Dermis blood vessel endothelial cell (primary cell): ENCODE results near the gene SMCO3. TPM values are rescaled to one million over a fixed set of nuclear protein-coding genes. Genes with fewer than 3 reads are reported as not detected.
"Not testable (repeated sequence)": the region's sequence is repeated elsewhere in the genome, so short reads cannot be mapped to it uniquely, and the experiment has no call there.

Source experiments
- DNase-seq: peaks from one replicate; pipeline ENCODE4 v3.0.0; 2010
- total RNA-seq: library from RNA; depleted of rRNA; stranded (reverse); fragments of >200 nt; gene quantifications from 2 replicates; pipeline ENCODE4 v1.2.3, GENCODE V29; 2014

Gene SMCO3
- total RNA-seq, 1 donor from 2014 or later, result 1.2 TPM

DNA sequence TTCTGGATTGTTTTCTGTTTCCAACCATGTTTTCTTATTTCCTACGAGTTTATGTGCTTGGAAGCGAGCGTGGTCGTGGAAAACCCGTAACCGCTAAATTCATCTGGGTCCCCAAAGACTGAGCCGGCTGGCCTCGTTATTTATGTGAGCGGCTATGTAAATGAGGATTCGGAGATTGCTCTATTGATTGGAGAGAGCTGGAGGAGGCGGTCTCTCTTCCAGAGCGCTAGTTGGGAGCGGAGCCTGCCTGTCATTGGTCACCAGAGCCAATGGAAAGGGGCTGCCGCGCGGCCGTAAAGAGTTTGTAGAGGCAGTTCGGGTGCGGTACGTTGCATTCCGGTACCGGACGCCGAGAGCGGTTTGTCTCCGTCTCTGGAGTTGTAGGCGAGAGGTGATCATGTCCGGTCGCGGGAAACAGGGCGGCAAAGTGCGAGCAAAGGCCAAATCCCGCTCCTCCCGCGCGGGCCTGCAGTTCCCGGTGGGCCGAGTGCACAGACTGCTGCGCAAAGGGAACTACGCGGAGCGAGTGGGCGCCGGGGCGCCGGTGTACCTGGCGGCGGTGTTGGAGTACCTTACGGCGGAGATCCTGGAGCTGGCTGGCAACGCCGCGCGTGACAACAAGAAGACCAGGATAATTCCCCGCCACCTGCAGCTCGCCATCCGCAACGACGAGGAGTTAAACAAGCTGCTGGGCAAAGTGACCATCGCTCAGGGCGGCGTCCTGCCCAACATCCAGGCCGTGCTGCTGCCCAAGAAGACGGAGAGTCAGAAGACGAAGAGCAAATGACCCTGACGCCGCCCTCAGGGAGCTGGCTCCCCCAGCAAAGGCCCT, 39.7 kb downstream of the SMCO3 start:
- peak; percentile 97 for DNase-seq

DNA sequence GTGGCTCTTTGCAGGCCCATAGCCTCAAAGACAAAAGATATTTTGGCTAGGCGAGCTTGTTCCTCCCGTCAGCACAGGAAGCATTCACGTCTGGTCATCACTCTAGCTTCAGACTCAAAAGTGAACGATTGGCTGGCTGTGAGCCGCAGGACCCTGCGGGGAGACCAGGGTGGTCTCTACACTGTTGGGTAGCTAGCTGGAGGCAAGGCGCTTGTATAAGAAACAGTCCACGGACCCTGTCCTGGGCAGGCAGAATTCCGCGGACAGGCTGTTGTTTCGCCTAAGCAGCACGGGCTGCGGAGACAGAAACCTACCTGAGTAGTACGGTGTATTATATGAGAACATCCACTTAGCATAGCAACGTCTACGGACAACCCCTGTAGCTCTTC, 40.3 kb downstream of the SMCO3 start:
- DNase-seq, result no peak

DNA sequence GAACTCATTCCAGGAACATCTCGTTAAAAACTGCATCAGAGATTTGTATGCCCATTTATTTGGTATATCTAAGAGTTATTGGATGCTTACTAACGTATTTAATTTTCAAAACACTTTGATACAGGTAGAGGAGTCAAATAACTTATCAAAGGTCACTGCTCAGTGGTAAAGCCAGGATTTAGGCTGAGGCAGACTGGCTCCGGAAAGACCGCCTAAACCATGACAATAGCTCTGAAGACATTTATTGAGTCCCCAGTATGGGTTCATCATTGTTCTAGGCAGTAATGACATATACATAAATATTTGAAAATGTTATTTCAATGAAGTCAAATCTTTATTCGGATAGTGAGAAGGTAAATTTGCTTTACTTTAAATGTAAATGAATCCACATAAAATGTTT, 41.0 kb downstream of the SMCO3 start:
- DNase-seq, result no peak

DNA sequence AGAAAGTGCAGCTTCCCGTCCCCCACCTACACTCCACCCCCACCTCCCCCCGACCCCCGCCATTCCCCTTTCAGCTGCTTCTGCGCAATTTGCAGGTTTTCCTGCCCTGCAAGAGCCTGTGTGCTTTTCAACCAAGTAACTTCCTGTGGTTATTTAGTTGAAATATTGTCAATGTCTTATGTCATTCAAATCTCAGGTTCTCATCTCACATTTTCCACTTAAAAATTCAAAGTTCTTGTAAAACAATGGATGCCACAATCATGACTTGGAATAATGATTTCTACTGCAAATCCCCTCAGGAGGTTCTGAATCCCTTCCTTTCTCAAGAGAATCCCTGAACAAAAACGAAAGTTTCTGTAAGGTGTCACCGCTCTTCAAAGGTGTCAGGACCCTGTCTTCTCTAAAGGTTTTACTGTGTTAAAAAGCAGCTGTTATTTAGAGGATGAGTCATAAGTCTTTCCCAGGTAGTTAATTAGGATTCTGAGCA, 42.3 kb downstream of the SMCO3 start:
- DNase-seq, result no peak

DNA sequence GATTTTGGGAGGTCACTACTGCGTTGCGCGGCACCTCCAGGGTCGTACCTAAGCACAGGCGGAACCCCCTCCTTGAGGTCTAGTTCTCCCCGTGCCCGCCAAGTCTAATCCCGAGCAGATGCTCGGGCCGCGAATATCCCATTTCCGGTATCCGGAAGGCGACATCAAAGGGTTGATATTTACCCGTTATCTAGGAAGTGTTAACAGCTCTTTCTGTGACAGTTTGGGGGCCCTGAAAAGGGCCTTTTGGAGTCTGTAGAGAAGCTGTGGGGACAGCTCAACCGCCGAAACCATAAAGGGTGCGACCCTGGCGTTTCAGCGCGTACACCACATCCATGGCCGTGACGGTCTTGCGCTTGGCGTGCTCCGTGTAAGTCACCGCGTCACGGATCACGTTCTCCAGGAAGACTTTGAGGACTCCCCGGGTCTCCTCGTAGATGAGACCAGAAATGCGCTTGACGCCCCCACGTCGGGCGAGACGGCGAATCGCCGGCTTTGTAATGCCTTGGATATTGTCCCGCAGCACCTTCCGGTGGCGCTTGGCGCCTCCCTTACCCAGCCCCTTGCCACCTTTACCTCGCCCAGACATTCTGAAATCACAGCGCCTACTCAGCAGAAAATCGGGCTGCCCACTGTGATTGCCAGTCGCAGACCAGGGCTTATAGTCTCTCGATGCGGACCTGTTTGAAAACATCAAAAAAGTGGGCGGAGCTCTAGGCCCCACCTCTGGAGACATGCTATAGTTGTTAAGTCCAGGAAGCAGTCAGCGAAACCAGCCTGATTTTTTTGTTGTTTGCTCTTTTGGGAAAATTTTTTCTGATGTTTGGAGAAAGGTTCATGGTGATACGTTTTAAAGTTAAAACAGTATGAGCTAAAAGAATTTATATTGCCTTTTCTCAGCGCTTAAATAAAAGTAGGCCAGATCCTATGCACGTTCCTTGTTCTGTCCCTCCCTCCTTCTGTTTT, 43.2 kb downstream of the SMCO3 start:
- DNase-seq, result peak; percentile 95

- peak; percentile 87 for DNase-seq
Observed at GRCh38 chr12:14769969-14770495, 44.0 kb downstream of the SMCO3 start.

DNA sequence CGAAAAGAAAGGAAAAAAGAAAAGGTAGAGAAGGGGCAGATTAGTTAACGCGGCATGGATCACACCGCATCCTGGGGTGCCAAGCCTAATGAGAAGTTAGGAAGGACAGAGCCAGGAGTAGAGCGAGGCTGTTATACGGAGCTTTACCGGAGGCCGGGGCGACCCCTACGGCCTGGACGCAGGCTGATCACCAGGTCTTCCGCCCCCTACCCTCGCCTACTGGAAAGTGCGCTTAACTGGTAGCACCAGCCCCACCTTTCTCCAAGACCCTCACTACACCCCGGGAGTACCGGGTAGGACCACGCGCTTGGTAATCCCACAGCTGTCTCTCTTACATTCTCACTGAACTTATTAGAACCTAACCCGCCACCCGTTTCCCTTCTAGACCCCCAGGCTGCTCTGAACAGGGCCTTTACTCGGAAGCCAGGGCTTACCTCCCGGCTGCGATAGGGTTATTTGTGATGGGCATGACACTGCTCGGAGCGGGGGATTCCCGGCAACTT, 44.5 kb downstream of the SMCO3 start:
- peak; percentile 48 for DNase-seq

GRCh38 chr12:14768823-14769405, 45.1 kb downstream of the SMCO3 start:
- no peak for DNase-seq

DNA sequence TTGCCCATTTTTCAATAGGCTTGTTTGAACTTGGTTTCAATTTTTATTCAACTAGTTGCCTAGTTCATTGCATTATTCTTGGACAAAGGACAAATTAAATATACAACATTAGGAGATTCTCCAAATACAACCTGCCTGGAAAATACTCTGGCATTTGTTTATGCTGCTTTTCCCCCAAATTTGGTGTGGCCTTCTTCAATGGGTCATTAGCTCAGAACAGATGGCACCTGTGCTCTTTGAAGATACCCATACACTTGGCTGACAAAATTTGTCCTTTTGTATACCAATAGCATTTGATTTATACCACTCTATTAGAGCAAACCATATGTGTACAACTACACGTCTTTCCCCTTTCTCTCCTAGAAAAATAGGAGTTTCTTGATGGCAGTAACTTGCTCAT, 46.4 kb downstream of the SMCO3 start:
- no peak for DNase-seq

GRCh38 chr12:14766649-14767215, 47.2 kb downstream of the SMCO3 start:
- no peak for DNase-seq

GRCh38 chr12:14766020-14766419, 48.0 kb downstream of the SMCO3 start:
- not testable (repeated sequence) for DNase-seq

- DNase-seq, result no peak
Observed at GRCh38 chr12:14765398-14765797, 48.6 kb downstream of the SMCO3 start.

DNA sequence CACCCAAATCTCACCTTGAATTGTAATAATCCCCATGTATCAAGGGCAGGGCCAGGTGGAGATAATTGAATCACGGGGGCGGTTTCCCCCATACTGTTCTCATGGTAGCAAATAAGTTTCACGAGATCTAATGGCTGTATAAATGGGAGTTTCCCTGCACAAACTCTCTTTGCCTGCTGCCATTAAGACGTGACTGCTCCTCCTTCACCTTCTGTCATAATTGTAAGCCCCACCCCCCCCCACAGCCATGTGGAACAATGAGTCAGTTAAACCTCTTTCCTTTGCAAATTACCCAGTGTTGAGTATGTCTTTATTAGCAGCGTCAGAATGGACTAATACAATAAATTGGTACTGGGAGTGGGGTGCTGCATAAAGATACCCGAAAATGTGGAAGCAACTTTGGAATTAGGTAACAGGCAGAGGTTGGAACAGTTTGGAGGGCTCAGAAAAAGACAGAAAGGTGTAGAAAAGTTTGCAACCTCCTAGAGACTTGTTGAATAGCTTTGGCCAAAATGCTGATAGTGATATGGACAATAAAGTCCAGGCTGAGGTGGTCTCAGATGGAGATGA, 54.2 kb downstream of the SMCO3 start:
- not testable (repeated sequence) for DNase-seq

DNA sequence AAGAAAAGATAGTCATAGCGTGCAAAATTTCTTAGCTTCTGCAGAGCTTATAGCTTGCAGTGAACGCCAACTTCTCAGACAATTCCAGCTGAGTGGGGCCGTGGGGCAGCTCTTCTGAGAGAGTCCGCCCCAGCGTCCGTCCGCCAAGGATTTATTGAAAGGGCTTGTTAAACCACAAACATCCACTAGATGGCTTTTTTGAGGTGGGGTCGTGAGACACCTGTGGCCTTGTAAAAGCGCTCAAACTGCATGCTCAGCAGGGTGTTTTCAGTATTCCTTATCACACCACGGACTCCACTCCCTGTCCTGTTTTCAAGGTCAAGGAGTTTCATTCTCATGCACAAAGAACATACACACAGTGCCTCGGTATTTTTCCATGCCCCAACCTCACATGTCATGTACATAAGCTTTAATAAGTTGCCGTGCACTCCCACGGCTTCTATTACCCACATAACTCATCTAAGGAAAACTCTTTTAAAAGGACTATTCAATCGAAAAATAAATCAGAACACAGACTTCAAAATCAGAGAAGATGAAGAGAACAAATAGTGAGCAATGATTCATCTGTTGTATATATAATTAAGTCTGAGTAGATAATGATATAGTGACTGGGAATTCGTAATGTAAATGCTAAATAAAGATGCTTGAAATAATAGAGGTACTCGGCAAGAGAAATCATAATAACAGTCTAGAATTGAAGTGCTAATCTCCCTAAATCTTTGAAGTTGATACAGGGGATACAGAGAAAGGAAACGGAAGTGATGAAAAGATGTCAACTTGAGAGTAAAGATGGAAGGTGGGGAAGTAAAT, 57.4 kb downstream of the SMCO3 start:
- peak; percentile 37 for DNase-seq

Other genes with a start within 250 kb of the SMCO3 start
- 0.34 and 1.4 TPM in 2 replicates for gene PLBD1, start 246.3 kb downstream of the SMCO3 start, total RNA-seq
- not detected in 2 replicates for gene GUCY2C, start 117.6 kb downstream of the SMCO3 start, total RNA-seq
- gene WBP11, start 10.7 kb downstream of the SMCO3 start, total RNA-seq, result 9.5 and 17.4 TPM in 2 replicates
- gene C12orf60, start 10.5 kb downstream of the SMCO3 start, total RNA-seq, result 1.7 and 2.0 TPM in 2 replicates
- gene ART4, start 29.3 kb upstream of the SMCO3 start, total RNA-seq, result 53.1 and 55.7 TPM in 2 replicates
- gene MGP, start 71.7 kb upstream of the SMCO3 start, total RNA-seq, result 63.0 and 68.4 TPM in 2 replicates
- gene ERP27, start 124.4 kb upstream of the SMCO3 start, total RNA-seq, result 0.14 TPM in 1 of 2 replicates, not detected in the other
- 117 and 168 TPM in 2 replicates for gene ARHGDIB, start 147.4 kb upstream of the SMCO3 start, total RNA-seq
- not detected in 2 replicates for gene PDE6H, start 158.9 kb upstream of the SMCO3 start, total RNA-seq